K562 (cell line): ENCODE data around the gene HEY2. TPM values are rescaled to one million over a fixed set of nuclear protein-coding genes. Genes with fewer than 3 reads are reported as not detected.

ENCODE experiments used
- AFF4 ChIP-seq: sonication (generic); formaldehyde crosslinking; IDR thresholded peaks from 2 replicates; pipeline ENCODE4 v1.8.0; 2023; ENCODE audit warnings: mild to moderate bottlenecking, missing genetic modification reagents
- CBFA2T3 ChIP-seq: fragments of 450-650 bp; IDR thresholded peaks from 2 replicates; pipeline ENCODE4 v1.6.1; 2017
- CREB3L1 ChIP-seq: fragments of 450-650 bp; IDR thresholded peaks from 2 replicates; pipeline ENCODE4 v1.6.1; 2014; ENCODE audit warnings: low read depth, mild to moderate bottlenecking, moderate library complexity, borderline replicate concordance
- ELF1 ChIP-seq: fragments of 200-800 bp; sonication (Bioruptor generic); IDR thresholded peaks from 2 replicates; pipeline ENCODE4 v1.6.1; 2016; ENCODE audit warnings: missing genetic modification characterization, missing compliant biosample characterization
- GTF3C2 ChIP-seq: IDR thresholded peaks from 3 replicates; pipeline ENCODE4 v1.6.1; 2011; ENCODE audit warnings: borderline replicate concordance, mild to moderate bottlenecking, moderate library complexity; ENCODE audit not compliant: insufficient read length; ENCODE audit errors: extremely low read depth
- MECOM ChIP-seq: fragments of 250-450 bp; sonication (Bioruptor Pico); IDR thresholded peaks from 2 replicates; pipeline ENCODE4 v1.8.0; 2022; ENCODE audit warnings: inconsistent platforms
- MLX ChIP-seq, 2 experiments: fragments of 450-650 bp in 1 of 2; sonication (generic) in 1 of 2; formaldehyde crosslinking; conservative IDR thresholded peaks; 2 replicates each; pipeline versions ENCODE4 v1.4.0 to v1.8.1; 2020 to 2022; ENCODE audit warnings: mild to moderate bottlenecking in 1 of 2, missing genetic modification reagents in 1 of 2
- MYC ChIP-seq, 2 experiments: fragments of 250-450 bp in 1 of 2; sonication (Bioruptor Pico) in 1 of 2; IDR thresholded peaks; 2 replicates each; pipeline versions ENCODE4 v1.5.1 to v1.6.1; 2012 to 2021; ENCODE audit warnings: low read depth in 2 of 2, borderline replicate concordance in 1 of 2, improper control_type of control experiment in 1 of 2, low read length in 1 of 2, mild to moderate bottlenecking in 1 of 2, moderate library complexity in 1 of 2
- NR2F6 ChIP-seq: fragments of 450-650 bp; formaldehyde crosslinking; IDR thresholded peaks from 2 replicates; pipeline ENCODE4 v1.4.0; 2020; ENCODE audit warnings: mild to moderate bottlenecking
- NRF1 ChIP-seq, 2 experiments: fragments of 450-650 bp; IDR thresholded peaks in 1 of 2; conservative IDR thresholded peaks in 1 of 2; 2 replicates each; pipeline ENCODE4 v1.6.1; 2014; ENCODE audit warnings: mild to moderate bottlenecking in 2 of 2
- PATZ1 ChIP-seq: fragments of 250-450 bp; sonication (Bioruptor Pico); IDR thresholded peaks from 2 replicates; pipeline ENCODE4 v1.5.0; 2020; ENCODE audit warnings: mild to moderate bottlenecking, borderline replicate concordance
- RFX1 ChIP-seq: fragments of 450-650 bp; IDR thresholded peaks from 2 replicates; pipeline ENCODE4 v1.6.1; 2016; ENCODE audit warnings: mild to moderate bottlenecking, moderate library complexity
- SIN3B ChIP-seq: fragments of 450-650 bp; IDR thresholded peaks from 2 replicates; pipeline ENCODE4 v1.6.1; 2017; ENCODE audit warnings: low read depth, mild to moderate bottlenecking, moderate library complexity
- SRSF7 ChIP-seq: fragments of 200-400 bp; formaldehyde crosslinking; optimal IDR thresholded peaks from 2 replicates; pipeline ENCODE3; 2017; ENCODE audit warnings: mild to moderate bottlenecking, low read depth, low read length
- ZSCAN29 ChIP-seq: fragments of 450-650 bp; IDR thresholded peaks from 2 replicates; pipeline ENCODE4 v1.6.1; 2017
- polyA plus RNA-seq, 8 experiments: library from polyadenylated mRNA; depleted of rRNA in 4 of 8; stranded (reverse) in 5 of 8; unstranded in 3 of 8; fragments of >200 nt; fragmentation: Nextera tagmentation in 2 of 8; fragmentation: Illumina TruSeq in 1 of 8; extraction: Ambion mirVana in 2 of 8; extraction: Trizol in 1 of 8; gene quantifications; 2 replicates each; pipeline versions ENCODE4 v1.2.1 to v1.2.3, GENCODE V29; 2011 to 2014; ENCODE audit warnings: inconsistent platforms in 1 of 8, missing spikeins in 1 of 8
- total RNA-seq, 7 experiments: library from RNA; depleted of rRNA in 6 of 7; stranded (reverse); fragments of >200 nt in 6 of 7; fragmentation: Illumina TruSeq in 2 of 7; extraction: Trizol in 2 of 7; gene quantifications; 2 replicates each; pipeline versions ENCODE4 v1.2.1 to v1.2.3, GENCODE V29; 2011 to 2021; ENCODE audit warnings: low replicate concordance in 1 of 7

Gene HEY2
- total and polyA plus RNA-seq, 9 of the 15 experiments (the other 6 are each of a cell fraction or from before 2014, with no cell fraction given) = 0.03 to 0.07 (median 0.06) TPM; not detected in 5

- TF ChIP-seq MYC (IDR thresholded peaks at IDR 0.05; ENCODE audit: low read depth, low read length) (peak; percentile 98), MYC (CRISPR knock-in tag; IDR thresholded peaks at IDR 0.05; ENCODE audit: borderline replicate concordance, low read depth) (peak; percentile 94), MLX (CRISPR knock-in tag; conservative IDR thresholded peaks at IDR 0.05) (no peak), SRSF7 (no peak), PATZ1 (CRISPR knock-in tag) (no peak), NRF1 (conservative IDR thresholded peaks at IDR 0.05 in 1 of 2, IDR thresholded peaks at IDR 0.05 in 1 of 2) (peak; percentile 79 to 82), CBFA2T3 (no peak), ZSCAN29 (peak; percentile 81), AFF4 (CRISPR knock-in tag) (peak; percentile 97), MECOM (CRISPR knock-in tag) (no peak; the same call in 1 of the 2 replicates), RFX1 (no peak), CREB3L1 (peak; percentile 76; the same call in 1 of the 2 replicates), SIN3B (no peak), NR2F6 (CRISPR knock-in tag) (no peak), GTF3C2 (no peak), ELF1 (peak; percentile 5; the same call in 1 of the 2 replicates)
Measured at GRCh38 chr6:125780540-125781313, 31.3 kb downstream of the HEY2 start (continued).
